Mesendoderm (in vitro differentiated cells): ENCODE measurements around the gene SEPTIN1.

Source experiments
- DNase-seq: peaks from one replicate; pipeline ENCODE4 v3.0.0; 2013
- H2AK5ac ChIP-seq: 2 replicates; pipeline ENCODE4 v1.6.1; 2013; ENCODE audit warnings: low read length, inconsistent platforms
- H2BK120ac ChIP-seq: 2 replicates; pipeline ENCODE4 v1.6.1; 2013; ENCODE audit warnings: low read depth, mild to moderate bottlenecking, low read length, moderate library complexity, mixed read lengths
- H2BK15ac ChIP-seq: replicated peaks from 2 replicates; pipeline ENCODE4 v1.6.1; 2013; ENCODE audit warnings: low read depth, mild to moderate bottlenecking, moderate library complexity
- H2BK5ac ChIP-seq: 2 replicates; pipeline ENCODE4 v1.6.1; 2013; ENCODE audit warnings: low read length, inconsistent platforms
- H3K18ac ChIP-seq: 2 replicates; pipeline ENCODE4 v1.6.1; 2013; ENCODE audit warnings: mild to moderate bottlenecking, low read length, mixed read lengths
- H3K23ac ChIP-seq: one replicate; pipeline ENCODE4 v1.6.1; 2013; ENCODE audit warnings: low read length
- H3K27ac ChIP-seq: 2 replicates; pipeline ENCODE4 v1.5.1; 2013; ENCODE audit warnings: low read depth, mild to moderate bottlenecking, inconsistent platforms, low read length, moderate library complexity
- H3K27me3 ChIP-seq: 2 replicates; pipeline ENCODE4 v1.6.1; 2013; ENCODE audit warnings: low read length, control low read depth, mild to moderate bottlenecking, inconsistent platforms; ENCODE audit not compliant: insufficient read depth, poor library complexity
- H3K36me3 ChIP-seq: 2 replicates; pipeline ENCODE4 v1.6.1; 2013; ENCODE audit warnings: low read length, inconsistent platforms; ENCODE audit not compliant: control insufficient read depth, insufficient read depth
- H3K4ac ChIP-seq: one replicate; pipeline ENCODE4 v1.6.1; 2013; ENCODE audit warnings: low read depth, mild to moderate bottlenecking, low read length, moderate library complexity
- H3K4me1 ChIP-seq: 2 replicates; pipeline ENCODE4 v1.6.1; 2013; ENCODE audit warnings: low read depth, low read length, inconsistent platforms; ENCODE audit not compliant: control insufficient read depth
- H3K4me2 ChIP-seq: 2 replicates; pipeline ENCODE4 v1.6.1; 2013; ENCODE audit warnings: low read length
- H3K4me3 ChIP-seq: 2 replicates; pipeline ENCODE4 v1.5.1; 2013; ENCODE audit warnings: mild to moderate bottlenecking, low read length
- H3K56ac ChIP-seq: one replicate; pipeline ENCODE4 v1.6.1; 2013; ENCODE audit warnings: low read length
- H3K79me1 ChIP-seq: 2 replicates; pipeline ENCODE4 v1.6.1; 2013; ENCODE audit warnings: low read length, inconsistent platforms
- H3K79me2 ChIP-seq: 2 replicates; pipeline ENCODE4 v1.6.1; 2013; ENCODE audit warnings: mild to moderate bottlenecking, low read length; ENCODE audit not compliant: control insufficient read depth, insufficient read depth
- H3K9ac ChIP-seq: 2 replicates; pipeline ENCODE4 v1.6.1; 2013; ENCODE audit warnings: low read length, inconsistent platforms
- H4K5ac ChIP-seq: one replicate; pipeline ENCODE4 v1.6.1; 2013; ENCODE audit warnings: low read length
- H4K8ac ChIP-seq: one replicate; pipeline ENCODE4 v1.6.1; 2013; ENCODE audit warnings: low read depth, mild to moderate bottlenecking, control low read depth, low read length, moderate library complexity
- WGBS: extraction: QIAGEN DNeasy Blood & Tissue Kit; methylation state at CpG from one replicate; pipeline ENCODE4 v1.1.7; 2013; ENCODE audit warnings: low lambda C conversion rate, missing lambda C conversion rate; ENCODE audit not compliant: insufficient coverage; ENCODE audit errors: extremely low coverage; 5-methylcytosine and 5-hydroxymethylcytosine counted together

The SEPTIN1 gene

GRCh38 chr16:30406795-30407101, 24.4 kb upstream of the SEPTIN1 start:
- H3K23ac ChIP-seq: peak overlapping the region; percentile 15
- no peak overlapping the region for H2BK5ac ChIP-seq
- no peak overlapping the region for H3K18ac ChIP-seq
- H3K36me3 ChIP-seq: peaks cover 7% of the 10 kb centered on the region
- no peaks in the 10 kb centered on the region for H3K79me2 ChIP-seq
- no peak overlapping the region for H2BK120ac ChIP-seq
- H2BK15ac ChIP-seq: no peak overlapping the region
- peak overlapping the region; percentile 75 for H3K4me2 ChIP-seq
- H2AK5ac ChIP-seq: peak overlapping the region; percentile 98
- H3K79me1 ChIP-seq: peaks cover 9% of the 10 kb centered on the region
- H4K5ac ChIP-seq: peak overlapping the region; percentile 97
- no CpG with 5 or more reads among the region's 14 CpGs for WGBS
- H3K27ac ChIP-seq: no peak overlapping the region
- no peak for DNase-seq
- H3K27me3 ChIP-seq: no peaks in the 10 kb centered on the region
- peak overlapping the region; percentile 31 for H3K4me3 ChIP-seq
- H4K8ac ChIP-seq: no peak overlapping the region
- peak overlapping the region; percentile 83 for H3K56ac ChIP-seq
- peak overlapping the region; percentile 75 for H3K9ac ChIP-seq
- no peak overlapping the region for H3K4ac ChIP-seq
- H3K4me1 ChIP-seq: peaks cover 7% of the 10 kb centered on the region

- peaks cover 6% of the 10 kb centered on the region for H3K79me2 ChIP-seq
- H3K9ac ChIP-seq: no peak overlapping the region
- no CpG with 5 or more reads among the region's 8 CpGs for WGBS
- no peaks in the 10 kb centered on the region for H3K36me3 ChIP-seq
- H3K23ac ChIP-seq: no peak overlapping the region
- H2BK15ac ChIP-seq: no peak overlapping the region
- H3K4me2 ChIP-seq: no peak overlapping the region
- H4K5ac ChIP-seq: no peak overlapping the region
- H3K4me3 ChIP-seq: no peak overlapping the region
- no peaks in the 10 kb centered on the region for H3K27me3 ChIP-seq
- H3K18ac ChIP-seq: no peak overlapping the region
- no peak overlapping the region for H3K4ac ChIP-seq
- no peak overlapping the region for H3K27ac ChIP-seq
- peak overlapping the region; percentile 28 for H3K56ac ChIP-seq
- H3K4me1 ChIP-seq: peaks cover 2% of the 10 kb centered on the region
- H2AK5ac ChIP-seq: no peak overlapping the region
- H2BK5ac ChIP-seq: no peak overlapping the region
- H2BK120ac ChIP-seq: no peak overlapping the region
- peaks cover 7% of the 10 kb centered on the region for H3K79me1 ChIP-seq
- no peak for DNase-seq
- H4K8ac ChIP-seq: no peak overlapping the region
These were observed 19.5 kb upstream of the SEPTIN1 start for GRCh38 chr16:30401768-30402425.

GRCh38 chr16:30399435-30400186, 17.2 kb upstream of the SEPTIN1 start:
- H4K5ac ChIP-seq: no peak overlapping the region
- peak overlapping the region; percentile 97 for H3K27ac ChIP-seq
- no peak overlapping the region for H3K23ac ChIP-seq
- WGBS: no CpG with 5 or more reads among the region's 12 CpGs
- DNase-seq: peak; percentile 26
- H2AK5ac ChIP-seq: no peak overlapping the region
- peak overlapping the region; percentile 61 for H3K4me2 ChIP-seq
- no peak overlapping the region for H3K18ac ChIP-seq
- H3K79me1 ChIP-seq: peaks cover 7% of the 10 kb centered on the region
- no peak overlapping the region for H2BK5ac ChIP-seq
- H2BK120ac ChIP-seq: no peak overlapping the region
- no peaks in the 10 kb centered on the region for H3K4me1 ChIP-seq
- H3K27me3 ChIP-seq: no peaks in the 10 kb centered on the region
- no peak overlapping the region for H2BK15ac ChIP-seq
- H3K36me3 ChIP-seq: no peaks in the 10 kb centered on the region
- no peak overlapping the region for H4K8ac ChIP-seq
- H3K4me3 ChIP-seq: no peak overlapping the region
- H3K4ac ChIP-seq: no peak overlapping the region
- H3K56ac ChIP-seq: peak overlapping the region; percentile 85
- H3K9ac ChIP-seq: peak overlapping the region; percentile 86
- H3K79me2 ChIP-seq: peaks cover 20% of the 10 kb centered on the region

GRCh38 chr16:30398661-30399434, 16.5 kb upstream of the SEPTIN1 start:
- no peak overlapping the region for H3K4me3 ChIP-seq

GRCh38 chr16:30397776-30398660, 15.7 kb upstream of the SEPTIN1 start:
- Histone ChIP-seq H4K5ac (no peak overlapping the region), H3K36me3 (no peaks in the 10 kb centered on the region), H2AK5ac (no peak overlapping the region), H2BK15ac (no peak overlapping the region), H3K4me1 (no peaks in the 10 kb centered on the region), H3K4me2 (no peak overlapping the region), H2BK5ac (no peak overlapping the region), H3K23ac (no peak overlapping the region), H3K27ac (no peak overlapping the region), H4K8ac (no peak overlapping the region), H3K4me3 (no peak overlapping the region), H3K27me3 (no peaks in the 10 kb centered on the region), H2BK120ac (no peak overlapping the region), H3K56ac (no peak overlapping the region), H3K79me2 (peaks cover 20% of the 10 kb centered on the region), H3K18ac (no peak overlapping the region), H3K9ac (no peak overlapping the region), H3K4ac (no peak overlapping the region), H3K79me1 (peaks cover 7% of the 10 kb centered on the region)
- DNase-seq: no peak
- no CpG with 5 or more reads among the region's 42 CpGs for WGBS

More at GRCh38 chr16:30398661-30399434, 16.5 kb upstream of the SEPTIN1 start:
- Histone ChIP-seq H3K36me3 (no peaks in the 10 kb centered on the region), H3K79me2 (peaks cover 20% of the 10 kb centered on the region), H3K4me1 (no peaks in the 10 kb centered on the region), H2BK5ac (no peak overlapping the region), H3K18ac (no peak overlapping the region), H3K79me1 (peaks cover 7% of the 10 kb centered on the region), H2BK15ac (no peak overlapping the region), H4K8ac (no peak overlapping the region), H3K27ac (no peak overlapping the region), H3K56ac (peak overlapping the region; percentile 85), H4K5ac (no peak overlapping the region), H3K9ac (peak overlapping the region; percentile 11), H3K27me3 (no peaks in the 10 kb centered on the region), H2BK120ac (no peak overlapping the region), H2AK5ac (no peak overlapping the region), H3K4me2 (no peak overlapping the region), H3K4ac (no peak overlapping the region), H3K23ac (no peak overlapping the region)
- no CpG with 5 or more reads among the region's 23 CpGs for WGBS
- DNase-seq: peak; percentile 23
